K562 (cell line): ENCODE data around the gene TMEM86B. TPM values are rescaled to one million over a fixed set of nuclear protein-coding genes. Genes with fewer than 3 reads are reported as not detected.
A peak's percentile ranks its signal among the peaks of the same experiment; 100 is the strongest.

Experiments
- AFF4 ChIP-seq: sonication (generic); formaldehyde crosslinking; IDR thresholded peaks from 2 replicates; pipeline ENCODE4 v1.8.0; 2023; ENCODE audit warnings: mild to moderate bottlenecking, missing genetic modification reagents
- BMI1 ChIP-seq: fragments of 150-350 bp; IDR thresholded peaks from 2 replicates; pipeline ENCODE4 v1.6.1; 2014; ENCODE audit warnings: low read length
- MCM7 ChIP-seq, 2 experiments: fragments of 450-650 bp; IDR thresholded peaks; 2 replicates each; pipeline ENCODE4 v1.6.1; 2016 to 2018
- NR1H2 ChIP-seq: sonication (generic); formaldehyde crosslinking; IDR thresholded peaks from 2 replicates; pipeline ENCODE4 v1.4.0; 2020; ENCODE audit warnings: mild to moderate bottlenecking, missing genetic modification reagents
- SLC30A9 ChIP-seq: fragments of 250-450 bp; sonication (Bioruptor Pico); IDR thresholded peaks from 2 replicates; pipeline ENCODE4 v1.8.0; 2022; ENCODE audit warnings: mild to moderate bottlenecking, moderate library complexity
- SNAPC5 ChIP-seq: fragments of 250-450 bp; sonication (Bioruptor Pico); IDR thresholded peaks from 2 replicates; pipeline ENCODE4 v1.8.0; 2021; ENCODE audit warnings: moderate library complexity, mild to moderate bottlenecking, inconsistent platforms
- TFE3 ChIP-seq: fragments of 450-650 bp; formaldehyde crosslinking; IDR thresholded peaks from 2 replicates; pipeline ENCODE4 v1.4.0; 2020; ENCODE audit warnings: mild to moderate bottlenecking, mixed read lengths
- TGIF2 ChIP-seq: sonication (generic); formaldehyde crosslinking; IDR thresholded peaks from 2 replicates; pipeline ENCODE4 v1.8.1; 2022; ENCODE audit warnings: mild to moderate bottlenecking, missing genetic modification reagents, moderate library complexity
- ZKSCAN1 ChIP-seq: fragments of 150-350 bp; IDR thresholded peaks from 2 replicates; pipeline ENCODE4 v1.6.1; 2016; ENCODE audit warnings: low read depth, low read length
- ZNF311 ChIP-seq: fragments of 250-450 bp; sonication (Bioruptor Pico); IDR thresholded peaks from 2 replicates; pipeline ENCODE4 v1.4.0; 2020; ENCODE audit warnings: mild to moderate bottlenecking, moderate library complexity
- ZNF518B ChIP-seq: fragments of 250-450 bp; sonication (Bioruptor Pico); IDR thresholded peaks from 2 replicates; pipeline ENCODE4 v1.5.0; 2021; ENCODE audit warnings: mild to moderate bottlenecking, moderate library complexity
- polyA plus RNA-seq, 8 experiments: library from polyadenylated mRNA; depleted of rRNA in 4 of 8; stranded (reverse) in 5 of 8; unstranded in 3 of 8; fragments of >200 nt; fragmentation: Nextera tagmentation in 2 of 8; fragmentation: Illumina TruSeq in 1 of 8; extraction: Ambion mirVana in 2 of 8; extraction: Trizol in 1 of 8; gene quantifications; 2 replicates each; pipeline versions ENCODE4 v1.2.1 to v1.2.3, GENCODE V29; 2011 to 2014; ENCODE audit warnings: inconsistent platforms in 1 of 8, missing spikeins in 1 of 8
- total RNA-seq, 7 experiments: library from RNA; depleted of rRNA in 6 of 7; stranded (reverse); fragments of >200 nt in 6 of 7; fragmentation: Illumina TruSeq in 2 of 7; extraction: Trizol in 2 of 7; gene quantifications; 2 replicates each; pipeline versions ENCODE4 v1.2.1 to v1.2.3, GENCODE V29; 2011 to 2021; ENCODE audit warnings: low replicate concordance in 1 of 7

Gene TMEM86B
- total and polyA plus RNA-seq, 9 of the 15 experiments (the other 6 are each of a cell fraction or from before 2014, with no cell fraction given) = 0.28 to 7.9 (median 2.1) TPM

- TF ChIP-seq AFF4 (no peak), MCM7 (IDR thresholded peaks at IDR 0.05) (no peak), SNAPC5 (CRISPR knock-in tag) (no peak), BMI1 (no peak), TGIF2 (no peak), ZNF311 (CRISPR knock-in tag) (no peak), TFE3 (CRISPR knock-in tag) (no peak), NR1H2 (CRISPR knock-in tag) (0 out of 2 replicates have a peak, but pooled peaks have one; percentile 79), ZNF518B (CRISPR knock-in tag) (no peak), SLC30A9 (no peak), ZKSCAN1 (no peak)
Observed at GRCh38 chr19:55206664-55207500, 21.7 kb downstream of the TMEM86B start (continued).
